Astrocyte (in vitro differentiated cells and primary cell): ENCODE measurements around the gene FNDC11. TPM values are rescaled to one million over a fixed set of nuclear protein-coding genes. Genes with fewer than 3 reads are reported as not detected.

Experiments used
- DNase-seq: peaks from one replicate; pipeline ENCODE4 v3.0.0-alpha.2; 2010; ENCODE audit warnings: low read depth
- FAIRE-seq: peaks from 2 replicates; lab custom pipeline; 2011; peaks lifted over from hg19 to GRCh38; lab: Jason Lieb, UNC
- H2AFZ ChIP-seq: 2 replicates; pipeline ENCODE4 v1.6.0; 2012; ENCODE audit warnings: low read depth, low read length, inconsistent platforms
- H3K27ac ChIP-seq: 2 replicates; pipeline ENCODE4 v1.5.1; 2011; ENCODE audit warnings: low read depth, low read length, inconsistent platforms
- H3K27me3 ChIP-seq: 2 replicates; pipeline ENCODE4 v1.6.0; 2011; ENCODE audit warnings: low read length, inconsistent platforms; ENCODE audit not compliant: insufficient read depth
- H3K36me3 ChIP-seq: 2 replicates; pipeline ENCODE4 v1.5.1; 2011; ENCODE audit warnings: low read length, inconsistent platforms; ENCODE audit not compliant: insufficient read depth
- H3K4me1 ChIP-seq: 2 replicates; pipeline ENCODE4 v1.5.1; 2011; ENCODE audit warnings: low read length, inconsistent platforms; ENCODE audit not compliant: insufficient read depth
- H3K4me2 ChIP-seq: 2 replicates; pipeline ENCODE4 v1.6.0; 2012; ENCODE audit warnings: low read length, inconsistent platforms
- H3K4me3 ChIP-seq: 2 replicates; pipeline ENCODE4 v1.5.1; 2011; ENCODE audit warnings: low read depth, mild to moderate bottlenecking, low read length, inconsistent platforms; ENCODE audit not compliant: insufficient read depth
- H3K79me2 ChIP-seq: 2 replicates; pipeline ENCODE4 v1.6.0; 2012; ENCODE audit warnings: mild to moderate bottlenecking, low read length, inconsistent platforms; ENCODE audit not compliant: insufficient read depth
- H3K9ac ChIP-seq: 2 replicates; pipeline ENCODE4 v1.6.0; 2012; ENCODE audit warnings: mild to moderate bottlenecking, low read length, inconsistent platforms
- H3K9me3 ChIP-seq: 2 replicates; pipeline ENCODE4 v1.5.1; 2012; ENCODE audit warnings: low read depth, mild to moderate bottlenecking, low read length, inconsistent platforms; ENCODE audit not compliant: insufficient read depth
- H4K20me1 ChIP-seq: 2 replicates; pipeline ENCODE4 v1.6.0; 2012; ENCODE audit warnings: low read length, inconsistent platforms; ENCODE audit not compliant: insufficient read depth
- H3K27ac Mint-ChIP-seq: one replicate; pipeline ENCODE4 v1.8.0; 2021; ENCODE audit warnings: mild to moderate bottlenecking, mixed read lengths; ENCODE audit not compliant: unreplicated experiment
- H3K27me3 Mint-ChIP-seq: one replicate; pipeline ENCODE4 v1.8.0; 2021; ENCODE audit warnings: low read depth, mixed read lengths; ENCODE audit not compliant: unreplicated experiment
- H3K36me3 Mint-ChIP-seq: one replicate; pipeline ENCODE4 v1.8.0; 2021; ENCODE audit warnings: low read depth, mixed read lengths; ENCODE audit not compliant: unreplicated experiment
- H3K4me1 Mint-ChIP-seq: one replicate; pipeline ENCODE4 v1.8.0; 2021; ENCODE audit warnings: low read depth, mixed read lengths; ENCODE audit not compliant: unreplicated experiment
- H3K4me3 Mint-ChIP-seq: one replicate; pipeline ENCODE4 v1.8.0; 2021; ENCODE audit warnings: mild to moderate bottlenecking, moderate library complexity, mixed read lengths; ENCODE audit not compliant: unreplicated experiment
- H3K9me3 Mint-ChIP-seq: one replicate; pipeline ENCODE4 v1.8.0; 2021; ENCODE audit warnings: mild to moderate bottlenecking, mixed read lengths; ENCODE audit not compliant: unreplicated experiment
- EZH2 ChIP-seq: IDR thresholded peaks from 2 replicates; pipeline ENCODE4 v1.6.1; 2012; ENCODE audit warnings: mild to moderate bottlenecking, low read length, inconsistent platforms; ENCODE audit not compliant: insufficient read depth
- total RNA-seq: library from RNA; stranded (reverse); gene quantifications from 2 replicates; pipeline ENCODE4 v1.2.1, GENCODE V29; 2021
- TF ChIP-seq, protein P1 (sequence below): IDR thresholded peaks from 2 replicates; pipeline ENCODE4 v1.5.1; 2011; ENCODE audit warnings: low read depth, mild to moderate bottlenecking, inconsistent platforms, low read length, moderate library complexity; ENCODE audit not compliant: insufficient read depth

FNDC11 gene
- total RNA-seq, 1 donor from 2014 or later = 0.20 TPM

DNA sequence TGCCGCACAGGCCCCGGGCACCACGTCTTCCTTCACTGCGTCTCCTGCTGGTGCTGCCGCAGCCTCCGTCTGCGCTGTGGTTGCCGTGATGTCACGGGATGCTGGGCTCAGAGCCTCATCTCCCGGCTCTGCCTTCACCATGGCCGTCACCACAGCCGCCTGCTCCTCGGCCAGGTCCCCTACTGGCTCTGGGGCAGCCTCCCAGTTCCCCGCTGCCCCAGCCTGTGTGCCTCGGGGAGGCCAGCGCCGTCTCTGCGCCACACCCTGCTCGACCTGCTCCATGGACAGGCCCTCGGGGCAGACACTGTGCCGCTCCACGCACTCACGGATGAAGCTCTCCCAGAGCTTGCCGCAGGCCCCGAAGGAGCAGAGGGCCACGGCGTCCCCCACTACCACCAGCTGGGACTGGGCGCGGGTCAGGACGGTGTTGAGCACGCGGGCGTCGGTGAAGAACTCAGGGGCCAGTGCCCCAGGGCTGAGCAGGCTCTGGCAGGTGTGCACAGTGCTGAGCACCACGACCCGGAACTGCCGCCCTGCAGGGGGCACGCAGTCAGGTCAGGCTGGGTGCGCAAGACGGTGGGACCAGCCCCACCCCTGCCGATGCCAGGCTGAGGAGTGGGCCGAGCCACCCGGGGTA is 11.9 kb downstream of the FNDC11 start:
- Histone ChIP-seq H3K4me3 (no peak overlapping the region), H3K4me1 (no peaks in the 10 kb centered on the region), H2AFZ (no peak overlapping the region), H3K9ac (no peak overlapping the region), H3K27me3 (no peaks in the 10 kb centered on the region), H3K9me3 (no peaks in the 10 kb centered on the region), H3K27ac (no peak overlapping the region), H4K20me1 (peaks cover 9% of the 10 kb centered on the region), H3K4me2 (no peak overlapping the region), H3K36me3 (no peaks in the 10 kb centered on the region), H3K79me2 (no peaks in the 10 kb centered on the region)
- FAIRE-seq (no peak), DNase-seq (no peak)
- Mint-ChIP-seq H3K36me3 (no peaks in the 10 kb centered on the region), H3K4me1 (no peaks in the 10 kb centered on the region), H3K9me3 (no peaks in the 10 kb centered on the region), H3K4me3 (peak overlapping the region; percentile 57), H3K27me3 (no peaks in the 10 kb centered on the region), H3K27ac (no peak overlapping the region)
- no peak for TF ChIP-seq EZH2
- TF ChIP-seq, protein P1, sequence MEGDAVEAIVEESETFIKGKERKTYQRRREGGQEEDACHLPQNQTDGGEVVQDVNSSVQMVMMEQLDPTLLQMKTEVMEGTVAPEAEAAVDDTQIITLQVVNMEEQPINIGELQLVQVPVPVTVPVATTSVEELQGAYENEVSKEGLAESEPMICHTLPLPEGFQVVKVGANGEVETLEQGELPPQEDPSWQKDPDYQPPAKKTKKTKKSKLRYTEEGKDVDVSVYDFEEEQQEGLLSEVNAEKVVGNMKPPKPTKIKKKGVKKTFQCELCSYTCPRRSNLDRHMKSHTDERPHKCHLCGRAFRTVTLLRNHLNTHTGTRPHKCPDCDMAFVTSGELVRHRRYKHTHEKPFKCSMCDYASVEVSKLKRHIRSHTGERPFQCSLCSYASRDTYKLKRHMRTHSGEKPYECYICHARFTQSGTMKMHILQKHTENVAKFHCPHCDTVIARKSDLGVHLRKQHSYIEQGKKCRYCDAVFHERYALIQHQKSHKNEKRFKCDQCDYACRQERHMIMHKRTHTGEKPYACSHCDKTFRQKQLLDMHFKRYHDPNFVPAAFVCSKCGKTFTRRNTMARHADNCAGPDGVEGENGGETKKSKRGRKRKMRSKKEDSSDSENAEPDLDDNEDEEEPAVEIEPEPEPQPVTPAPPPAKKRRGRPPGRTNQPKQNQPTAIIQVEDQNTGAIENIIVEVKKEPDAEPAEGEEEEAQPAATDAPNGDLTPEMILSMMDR = no peak

GRCh38 chr20:63566395-63567135 is 12.6 kb downstream of the FNDC11 start:
- no peak overlapping the region for H3K9ac ChIP-seq
- no peak overlapping the region for H3K27ac ChIP-seq
- TF ChIP-seq, protein P1 = no peak
- no peak for TF ChIP-seq EZH2
- no peaks in the 10 kb centered on the region for H3K36me3 Mint-ChIP-seq
- H3K79me2 ChIP-seq = no peaks in the 10 kb centered on the region
- no peak overlapping the region for H3K4me3 ChIP-seq
- no peaks in the 10 kb centered on the region for H3K9me3 Mint-ChIP-seq
- no peak overlapping the region for H2AFZ ChIP-seq
- FAIRE-seq = no peak
- no peaks in the 10 kb centered on the region for H3K9me3 ChIP-seq
- H3K4me2 ChIP-seq = no peak overlapping the region
- H4K20me1 ChIP-seq = peaks cover 13% of the 10 kb centered on the region
- no peak for DNase-seq
- H3K4me1 ChIP-seq = no peaks in the 10 kb centered on the region
- H3K27me3 Mint-ChIP-seq = no peaks in the 10 kb centered on the region
- no peak overlapping the region for H3K4me3 Mint-ChIP-seq
- H3K27me3 ChIP-seq = no peaks in the 10 kb centered on the region
- no peaks in the 10 kb centered on the region for H3K36me3 ChIP-seq
- no peak overlapping the region for H3K27ac Mint-ChIP-seq
- H3K4me1 Mint-ChIP-seq = no peaks in the 10 kb centered on the region

DNA sequence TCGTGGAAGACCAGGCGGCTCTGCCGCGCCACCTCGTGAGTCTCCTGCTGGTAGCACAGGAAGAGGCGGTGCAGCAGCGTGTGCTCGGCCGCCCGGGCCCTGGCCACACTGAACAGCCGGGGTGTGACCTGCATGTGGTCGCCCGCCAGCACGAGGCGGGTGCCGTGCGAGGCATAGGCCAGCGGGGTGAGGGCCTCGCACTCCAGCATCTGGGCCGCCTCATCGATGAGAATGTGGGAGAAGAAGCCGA is 13.1 kb downstream of the FNDC11 start:
- Mint-ChIP-seq H3K27ac (no peak overlapping the region), H3K9me3 (no peaks in the 10 kb centered on the region), H3K36me3 (no peaks in the 10 kb centered on the region), H3K4me3 (no peak overlapping the region), H3K4me1 (no peaks in the 10 kb centered on the region), H3K27me3 (no peaks in the 10 kb centered on the region)
- FAIRE-seq (no peak), DNase-seq (no peak)
- no peak overlapping the region for H3K4me2 ChIP-seq
- peaks cover 13% of the 10 kb centered on the region for H4K20me1 ChIP-seq
- TF ChIP-seq, protein P1 = no peak
- no peak for TF ChIP-seq EZH2
- no peaks in the 10 kb centered on the region for H3K4me1 ChIP-seq
- H3K79me2 ChIP-seq = no peaks in the 10 kb centered on the region
- H3K9ac ChIP-seq = no peak overlapping the region
- no peaks in the 10 kb centered on the region for H3K27me3 ChIP-seq
- no peak overlapping the region for H2AFZ ChIP-seq
- H3K27ac ChIP-seq = no peak overlapping the region
- H3K9me3 ChIP-seq = no peaks in the 10 kb centered on the region
- H3K4me3 ChIP-seq = no peak overlapping the region
- H3K36me3 ChIP-seq = no peaks in the 10 kb centered on the region
